CMK (cell line): ENCODE data around the gene UBAP1.
"Not testable (repeated sequence)": the region's sequence is repeated elsewhere in the genome, so short reads cannot be mapped to it uniquely, and the experiment has no call there.

Experiments used
- DNase-seq: peaks from one replicate; pipeline ENCODE4 v3.0.0-alpha.2; 2010; ENCODE audit warnings: low read depth

UBAP1 gene

DNA sequence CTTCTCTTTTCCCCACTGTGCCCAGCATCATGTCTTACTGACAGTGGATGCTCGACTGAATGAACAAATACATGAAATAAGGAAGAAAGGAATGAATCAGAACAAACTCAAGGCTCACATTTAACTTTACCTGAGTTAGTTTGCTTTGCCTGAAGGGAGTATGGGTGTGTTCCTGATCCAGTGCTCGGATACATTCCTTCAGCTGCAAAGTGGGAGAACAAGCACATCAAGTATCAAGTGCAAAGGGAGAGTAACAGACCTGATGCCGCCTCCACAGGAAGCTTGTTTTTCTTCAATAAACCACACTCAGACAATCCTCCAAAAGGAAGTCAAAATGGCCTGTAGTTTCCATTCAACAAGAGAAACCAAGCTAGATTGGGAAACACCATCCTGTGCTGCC lies 84.1 kb downstream of the UBAP1 start:
- DNase-seq: no peak

DNA sequence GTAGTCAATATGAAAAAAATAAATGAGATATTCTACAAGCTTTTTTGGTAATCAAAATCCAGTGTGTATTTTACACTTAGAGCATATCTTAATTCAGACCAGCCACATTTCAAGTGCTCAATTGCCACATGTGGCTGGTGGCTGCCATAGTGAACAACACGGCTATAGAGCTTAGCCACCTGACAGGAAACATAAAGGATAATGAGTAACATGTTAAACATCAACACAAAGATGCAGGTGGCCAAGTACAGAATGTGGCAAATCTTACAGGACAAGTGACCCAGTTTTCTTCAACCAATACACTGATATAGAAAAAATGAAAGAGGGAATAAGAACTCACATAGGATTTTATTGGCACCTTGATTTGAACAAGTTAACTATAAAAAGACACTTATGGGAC lies 88.8 kb downstream of the UBAP1 start:
- DNase-seq: no peak

DNA sequence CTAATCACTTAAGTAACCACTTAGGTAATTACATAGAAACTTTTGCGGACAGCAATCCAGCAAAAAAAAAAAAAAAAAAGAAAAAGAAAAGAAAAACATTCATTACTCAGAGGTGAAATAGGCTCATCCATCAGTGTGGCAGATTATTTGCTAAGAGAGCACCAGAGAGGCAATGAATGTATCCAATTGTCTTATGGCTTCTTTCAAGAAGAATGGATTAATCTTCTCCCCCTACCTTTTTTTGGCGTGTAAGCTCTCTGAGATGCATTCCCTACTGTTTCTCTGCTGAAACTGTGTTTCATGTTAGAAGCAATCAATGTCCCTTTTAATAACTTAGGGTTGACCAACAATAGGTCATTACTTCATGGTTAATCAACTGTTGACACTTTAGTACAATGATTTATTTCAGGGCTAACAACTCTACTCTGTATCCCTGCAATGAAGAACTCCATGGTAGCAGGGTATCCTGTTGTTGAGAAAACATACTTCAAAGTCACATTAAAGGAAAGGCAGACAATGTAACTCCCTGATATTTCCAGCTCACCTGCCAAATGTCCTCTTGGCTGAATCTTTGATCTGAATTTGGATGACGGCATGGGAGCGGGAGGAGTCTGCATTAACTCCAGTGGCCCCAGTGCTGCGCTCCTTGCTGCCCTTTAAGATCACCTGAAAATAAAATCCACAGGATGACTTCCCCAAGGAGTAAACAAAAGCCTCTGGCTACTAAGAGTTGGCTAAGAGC lies 92.6 kb downstream of the UBAP1 start:
- no peak for DNase-seq

DNA sequence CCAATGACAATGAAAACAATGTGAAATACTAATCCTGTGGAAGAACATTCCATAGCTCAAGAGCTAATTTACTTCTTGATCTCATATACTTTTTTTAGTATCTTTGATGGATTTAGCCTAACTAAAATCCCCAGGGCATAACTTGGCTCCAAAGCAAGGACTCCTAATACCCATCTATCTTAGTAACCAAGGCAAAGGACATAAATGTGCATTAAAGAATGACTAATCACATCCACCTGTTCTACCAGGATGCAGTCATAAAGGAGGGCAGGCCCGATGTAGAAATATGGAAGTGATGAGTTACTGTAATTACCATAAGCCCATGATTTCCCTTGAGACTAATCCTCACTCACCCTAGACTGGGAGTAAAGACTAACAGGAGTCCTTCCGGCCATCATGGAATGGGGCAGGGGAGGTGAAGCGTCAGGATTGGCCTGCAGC lies 93.3 kb downstream of the UBAP1 start:
- no peak for DNase-seq

DNA sequence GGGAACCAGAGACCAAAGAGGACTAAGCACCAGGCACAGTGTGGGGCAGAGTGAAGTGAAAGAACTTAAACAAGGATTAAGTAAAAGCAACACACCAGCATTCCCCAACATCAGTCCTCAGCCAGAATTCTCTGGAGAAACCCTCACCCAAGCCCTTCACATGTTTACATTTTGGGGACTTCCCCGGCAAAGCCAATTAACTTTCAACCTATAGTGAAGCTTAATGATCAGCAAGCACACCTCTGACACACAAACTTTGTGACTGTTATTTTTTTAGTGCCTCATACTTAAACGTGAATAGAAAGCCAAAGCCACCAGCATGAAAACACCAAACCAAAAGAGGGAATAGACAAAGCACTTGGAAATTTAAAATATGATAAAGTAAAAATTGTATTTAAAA lies 94.7 kb downstream of the UBAP1 start:
- not testable (repeated sequence) for DNase-seq

DNA sequence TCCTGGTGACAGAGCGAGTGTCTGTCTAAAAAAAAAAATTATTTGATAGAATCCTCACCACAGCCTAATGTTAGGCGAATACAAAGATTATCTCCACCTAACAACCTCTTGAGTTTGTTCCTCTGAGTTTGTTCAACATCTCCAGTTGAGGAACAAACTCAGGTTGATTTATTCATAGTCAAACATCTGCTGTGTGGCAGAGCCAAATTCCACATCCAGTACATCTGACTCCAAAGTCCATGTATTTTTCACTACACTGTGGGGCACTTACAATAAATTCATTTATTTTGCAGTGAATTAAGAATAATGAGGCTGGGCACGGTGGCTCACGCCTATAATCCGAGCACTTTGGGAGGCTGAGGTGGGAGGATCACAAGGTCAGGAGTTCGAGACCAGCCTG lies 97.0 kb downstream of the UBAP1 start:
- DNase-seq: no peak

DNA sequence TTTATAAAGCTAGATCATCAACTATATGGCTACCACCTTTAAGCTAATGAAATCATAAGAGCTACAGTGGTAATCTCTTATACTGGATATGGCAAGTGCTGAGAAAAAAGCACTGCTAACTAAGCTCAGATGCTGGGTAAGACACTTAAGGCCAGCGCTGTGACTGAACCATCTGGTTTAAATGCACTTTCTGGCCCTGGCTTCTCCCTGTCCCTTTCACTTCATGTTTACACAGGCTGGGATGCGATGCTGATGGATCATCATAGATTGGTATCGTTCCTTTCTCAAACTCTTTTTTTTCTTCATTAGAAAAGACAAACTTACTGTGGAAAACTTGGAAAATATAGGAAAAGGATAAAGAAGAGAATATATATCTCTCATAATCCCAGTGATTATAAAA lies 97.9 kb downstream of the UBAP1 start:
- no peak for DNase-seq

DNA sequence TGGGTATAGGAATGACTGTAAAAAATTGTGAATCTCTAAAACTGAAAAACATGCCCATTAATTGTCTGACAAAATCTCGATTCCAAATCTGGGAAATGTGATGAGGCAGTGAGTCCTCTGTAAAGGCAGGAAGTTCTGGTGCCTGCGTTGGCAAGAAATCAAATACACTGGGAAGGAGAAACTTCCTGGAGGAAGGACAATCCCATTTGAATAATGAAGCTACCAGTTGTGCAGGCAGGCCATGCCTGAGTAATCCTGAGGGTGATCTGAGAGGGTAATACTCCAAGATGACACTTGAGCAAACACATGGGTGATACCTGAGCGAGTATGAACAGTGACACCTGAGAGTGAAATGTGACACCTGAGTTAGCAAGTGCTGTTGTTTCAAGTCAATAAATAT lies 100.6 kb downstream of the UBAP1 start:
- no peak for DNase-seq

DNA sequence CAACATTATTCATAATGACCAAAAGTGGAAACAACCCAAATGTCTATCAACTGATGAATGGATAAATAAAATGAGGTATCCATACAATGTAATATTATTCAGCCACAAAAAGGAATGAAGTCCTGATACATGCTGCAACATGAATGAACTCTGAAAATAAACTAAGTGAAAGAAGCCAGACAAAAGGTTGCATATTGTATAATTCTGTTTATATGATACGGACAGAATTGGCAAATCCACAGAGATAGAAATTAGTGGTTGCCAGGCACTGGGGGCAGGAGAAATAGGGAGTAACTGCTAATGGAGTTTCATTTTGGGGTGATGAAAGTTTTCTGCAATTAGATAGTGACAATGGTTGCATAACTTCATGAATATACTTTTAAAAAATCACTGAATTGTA lies 103.3 kb downstream of the UBAP1 start:
- DNase-seq: no peak

DNA sequence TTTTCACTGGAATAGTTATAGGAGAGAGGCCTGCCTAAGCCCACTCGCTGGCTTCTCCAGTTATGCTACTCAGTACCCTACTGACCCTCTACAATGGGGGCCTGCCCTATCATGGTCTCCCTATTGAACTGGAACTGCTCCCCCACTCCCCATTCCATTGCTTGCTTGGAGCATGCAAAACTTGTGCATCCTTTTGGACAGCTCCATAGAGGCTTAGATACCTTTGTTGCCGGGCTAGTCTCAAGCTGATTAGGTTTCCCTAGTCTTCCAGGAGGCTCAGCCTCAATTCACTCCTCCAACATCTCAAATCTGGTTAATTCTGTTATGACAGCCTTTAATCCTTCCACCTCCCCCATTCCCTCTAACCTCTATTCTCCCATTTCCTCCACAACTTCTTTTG lies 110.3 kb downstream of the UBAP1 start:
- no peak for DNase-seq

DNA sequence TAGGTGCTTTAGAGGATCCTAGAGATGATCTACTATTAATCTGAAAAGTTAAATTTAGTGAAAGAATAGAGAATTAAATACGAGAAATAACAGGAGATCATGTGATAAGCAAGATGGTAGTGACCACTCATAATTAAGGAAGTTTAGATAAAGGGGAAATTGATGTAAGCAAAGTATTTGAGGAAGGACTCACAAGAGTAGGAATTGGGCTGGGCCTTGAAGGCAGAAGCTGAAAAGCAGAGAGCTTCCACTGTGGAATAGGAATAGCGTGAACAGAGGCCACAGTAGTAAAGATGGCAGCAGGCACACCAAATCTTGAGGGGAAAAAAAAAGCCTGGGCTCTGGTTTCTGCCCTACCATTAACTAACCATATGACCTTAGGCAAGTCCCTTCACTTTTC lies 112.2 kb downstream of the UBAP1 start:
- DNase-seq: no peak

DNA sequence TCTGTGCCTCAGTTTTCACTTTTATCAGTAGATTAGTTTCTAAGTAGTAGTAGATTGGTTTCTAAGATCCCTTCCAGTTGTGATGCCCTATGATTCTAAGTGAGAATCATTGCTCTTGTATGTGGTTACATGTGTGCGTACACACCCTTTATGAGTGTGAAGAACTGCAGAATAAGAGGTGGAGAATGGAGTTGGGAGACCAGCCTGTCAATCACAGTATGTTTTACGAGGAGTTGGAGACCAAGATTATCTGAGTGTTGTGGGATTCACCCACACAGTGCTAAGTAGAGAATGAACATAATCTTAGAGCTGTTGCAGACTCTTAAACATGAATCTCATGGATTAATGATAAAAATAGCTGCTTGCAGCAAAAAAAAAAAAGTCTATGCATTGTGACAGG lies 112.6 kb downstream of the UBAP1 start:
- no peak for DNase-seq

DNA sequence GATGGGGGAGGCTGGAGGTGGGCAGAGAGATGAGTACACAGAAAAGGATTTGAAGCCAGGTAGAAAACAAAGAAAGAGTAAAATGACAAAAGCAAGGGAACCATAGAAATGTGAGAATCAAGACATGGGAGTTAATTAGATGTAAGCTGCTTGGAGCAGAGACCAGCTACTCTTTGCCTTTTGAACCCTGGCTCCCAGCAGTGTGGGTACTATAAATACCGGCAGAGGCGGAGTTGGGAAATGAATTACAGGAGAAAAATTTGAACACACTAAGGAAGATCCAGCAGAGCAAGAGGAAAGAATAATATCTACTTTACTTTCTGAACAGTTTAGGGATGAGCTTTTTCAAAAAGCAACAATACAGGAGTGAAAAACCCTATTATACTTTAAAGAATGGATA lies 113.7 kb downstream of the UBAP1 start:
- no peak for DNase-seq

DNA sequence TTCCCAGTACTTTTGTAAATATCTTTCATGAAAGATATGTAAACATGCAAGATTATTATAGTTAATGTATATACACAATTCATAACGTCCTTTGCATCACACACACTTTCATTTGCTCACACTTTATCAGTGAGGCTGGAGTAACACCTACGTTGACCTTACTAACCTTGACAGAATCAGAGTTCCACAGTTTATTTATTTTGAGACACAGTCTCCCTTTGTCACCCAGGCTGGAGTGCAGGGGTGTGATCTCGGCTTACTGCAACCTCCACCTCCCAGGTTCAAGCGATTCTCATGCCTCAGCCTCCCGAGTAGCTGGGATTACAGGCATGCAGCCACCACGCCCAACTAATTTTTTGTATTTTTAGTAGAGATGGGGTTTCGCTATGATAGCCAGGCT lies 122.2 kb downstream of the UBAP1 start:
- not testable (repeated sequence) for DNase-seq
